GM18511 (cell line): ENCODE results near the gene SETD9.
A peak's percentile ranks its signal among the peaks of the same experiment; 100 is the strongest.

Experiments
- ATAC-seq: cut with Tn5 transposase; IDR thresholded peaks from one replicate; pipeline ENCODE4 v1.9.1; 2021; ENCODE audit warnings: mild to moderate bottlenecking, moderate library complexity; ENCODE audit not compliant: unreplicated experiment

The SETD9 gene

DNA sequence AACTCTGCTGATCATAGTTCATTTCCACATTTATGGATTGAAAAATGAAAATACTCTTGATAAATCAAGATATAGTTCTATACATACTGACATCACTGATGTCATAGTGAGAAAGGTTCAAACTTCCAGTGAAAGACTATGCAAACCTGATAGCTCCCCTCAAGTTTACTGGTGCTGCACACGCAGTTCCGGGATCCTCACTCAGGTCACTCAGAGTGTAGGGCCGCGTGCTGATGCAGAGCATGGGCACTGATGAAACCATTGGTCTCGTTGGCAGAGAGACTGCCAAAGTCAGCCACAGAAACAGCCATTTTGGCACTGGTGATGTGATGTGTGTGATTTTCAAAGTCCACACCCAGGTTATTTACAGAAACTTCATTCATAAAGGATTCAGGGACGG, 13.5 kb downstream of the SETD9 start:
- ATAC-seq = no peak

DNA sequence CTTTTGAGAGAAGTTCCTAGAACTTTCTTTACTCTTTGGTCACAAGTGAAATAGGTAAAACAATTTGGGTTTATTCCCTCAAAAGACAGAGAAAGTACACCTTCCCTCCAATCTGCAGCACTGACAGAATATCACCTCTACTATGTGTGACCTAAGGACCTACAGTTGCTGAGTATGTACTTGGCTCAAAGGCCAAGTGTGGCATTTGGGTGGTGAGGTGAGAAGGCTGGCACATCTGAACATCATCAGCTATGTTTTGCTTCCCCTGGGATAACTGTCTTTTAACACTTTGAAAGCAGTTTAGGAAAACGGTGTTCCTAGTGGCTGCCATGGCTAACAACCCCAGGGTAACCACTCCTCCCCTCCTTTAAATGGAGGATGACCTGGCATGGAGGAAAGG, 24.9 kb downstream of the SETD9 start:
- no peak for ATAC-seq

DNA sequence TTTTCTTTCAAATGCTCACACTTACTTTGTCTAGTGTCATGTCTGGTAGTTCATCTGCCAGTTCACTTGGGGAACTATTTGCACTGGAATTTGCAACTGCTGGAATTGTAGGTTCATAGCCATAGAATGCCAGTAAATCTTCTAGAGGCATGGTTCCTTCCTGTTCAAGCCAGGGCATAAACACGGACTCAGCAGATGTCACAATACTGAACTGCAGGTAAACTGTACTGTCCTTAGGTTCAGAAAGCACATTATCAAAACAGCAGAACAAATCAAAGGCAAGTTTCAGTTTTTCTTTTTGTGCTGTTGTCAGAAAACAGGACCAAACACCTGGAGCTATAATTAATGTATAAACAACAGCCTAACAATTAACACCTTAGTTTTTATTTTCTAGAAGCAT, 29.5 kb downstream of the SETD9 start:
- ATAC-seq = no peak

DNA sequence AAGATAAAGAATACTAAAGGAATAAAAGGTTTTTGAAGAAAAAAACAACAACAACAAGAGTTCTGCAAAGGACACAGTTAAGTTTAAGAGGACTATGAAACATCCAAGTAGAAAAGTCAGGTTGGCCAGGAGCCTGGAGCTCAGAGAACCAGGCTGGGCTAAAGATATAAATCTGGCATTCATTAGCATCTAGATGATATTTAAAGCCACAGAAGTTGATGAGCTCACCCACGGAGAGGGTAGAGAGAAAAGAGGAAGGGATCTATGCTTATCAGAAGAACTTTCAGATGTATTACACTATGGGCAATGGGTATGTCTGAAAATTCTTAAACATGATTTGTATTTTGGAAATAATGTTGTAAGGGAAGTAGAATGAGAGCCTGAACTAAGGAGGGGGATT, 32.6 kb downstream of the SETD9 start:
- ATAC-seq = no peak

DNA sequence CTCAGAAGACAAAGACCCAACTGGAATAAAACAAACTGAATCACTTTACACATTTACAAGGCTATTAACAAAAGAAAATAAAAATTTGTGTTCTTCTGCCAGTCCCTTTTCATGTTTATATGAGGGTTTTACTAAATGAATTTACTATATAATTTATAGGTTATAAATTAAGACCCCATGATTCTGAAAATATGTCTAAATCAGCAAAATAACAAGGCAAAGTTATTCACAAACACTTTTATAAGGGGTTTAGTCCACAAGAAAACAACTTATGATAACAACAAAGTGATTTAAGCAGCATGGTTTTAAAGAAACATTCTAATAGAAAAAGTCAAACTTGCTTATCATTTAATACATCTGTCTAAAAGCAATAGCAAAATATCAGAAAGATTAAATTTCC, 37.7 kb downstream of the SETD9 start:
- no peak for ATAC-seq

DNA sequence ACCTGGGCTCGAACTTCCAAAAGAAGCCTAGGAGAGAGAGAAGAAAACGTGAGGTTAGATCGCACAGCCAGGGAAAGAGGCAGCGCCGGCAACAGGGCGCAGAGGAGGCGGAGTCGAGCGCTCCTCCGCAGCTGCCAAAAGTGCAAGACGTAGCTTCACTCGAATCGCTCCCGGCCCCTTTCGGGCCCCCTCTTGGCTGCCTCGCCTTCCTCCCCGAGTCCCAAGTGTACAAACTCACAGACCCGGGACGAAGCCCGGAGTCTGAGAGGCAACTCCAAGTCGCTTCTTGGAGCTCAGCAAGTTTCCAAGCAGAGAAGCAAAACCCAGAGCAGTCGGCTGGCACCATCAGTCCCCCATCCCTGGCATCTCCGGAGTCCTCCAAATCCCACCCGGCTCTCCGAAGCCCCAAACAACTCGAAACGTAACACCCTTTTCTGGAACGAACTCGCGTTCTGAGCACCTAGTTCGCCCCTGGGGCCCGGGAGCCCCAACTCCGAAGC, 41.3 kb downstream of the SETD9 start:
- peak; percentile 49 for ATAC-seq

DNA sequence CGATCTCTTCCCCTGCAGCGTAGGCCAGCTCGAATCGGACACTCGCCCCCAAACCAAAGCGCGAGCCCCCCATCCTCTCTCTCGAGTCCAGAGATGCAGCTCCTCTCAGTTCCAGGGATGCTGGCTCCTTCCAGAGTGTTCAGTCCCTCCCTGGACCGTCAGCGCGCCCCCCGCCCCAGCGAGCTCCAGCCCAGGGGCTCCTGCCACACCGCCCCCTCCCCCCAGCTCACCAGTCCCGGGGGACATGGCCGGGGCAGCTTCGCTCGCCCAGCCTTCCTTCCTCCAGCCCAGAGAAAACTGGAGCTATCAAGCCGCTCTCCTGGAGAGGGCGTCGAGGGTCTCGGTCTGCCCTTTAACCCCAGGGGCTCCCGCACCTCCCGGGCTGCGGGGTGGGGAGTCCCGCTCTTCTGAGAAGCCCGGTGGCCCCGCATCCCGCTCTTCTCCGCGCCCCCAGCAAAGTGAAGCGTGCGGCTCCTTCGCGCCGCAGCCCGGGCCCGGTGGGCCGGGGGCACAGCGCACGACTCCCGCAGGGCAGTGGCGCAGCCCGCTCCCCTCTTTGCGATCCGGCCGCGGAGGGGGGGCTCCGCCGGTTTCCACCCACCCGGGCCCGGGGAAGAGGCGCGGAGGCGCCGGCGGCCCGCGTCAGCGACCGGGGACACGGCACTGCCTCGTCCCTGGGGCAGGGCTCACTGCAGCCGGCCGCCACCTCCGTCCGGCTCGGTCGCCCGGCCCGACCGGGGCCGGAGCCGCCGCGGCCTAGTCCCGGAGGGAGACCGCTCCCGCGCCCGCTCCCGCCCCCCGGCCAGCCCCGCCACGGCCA, 41.9 kb downstream of the SETD9 start:
- peak; percentile 52 for ATAC-seq

DNA sequence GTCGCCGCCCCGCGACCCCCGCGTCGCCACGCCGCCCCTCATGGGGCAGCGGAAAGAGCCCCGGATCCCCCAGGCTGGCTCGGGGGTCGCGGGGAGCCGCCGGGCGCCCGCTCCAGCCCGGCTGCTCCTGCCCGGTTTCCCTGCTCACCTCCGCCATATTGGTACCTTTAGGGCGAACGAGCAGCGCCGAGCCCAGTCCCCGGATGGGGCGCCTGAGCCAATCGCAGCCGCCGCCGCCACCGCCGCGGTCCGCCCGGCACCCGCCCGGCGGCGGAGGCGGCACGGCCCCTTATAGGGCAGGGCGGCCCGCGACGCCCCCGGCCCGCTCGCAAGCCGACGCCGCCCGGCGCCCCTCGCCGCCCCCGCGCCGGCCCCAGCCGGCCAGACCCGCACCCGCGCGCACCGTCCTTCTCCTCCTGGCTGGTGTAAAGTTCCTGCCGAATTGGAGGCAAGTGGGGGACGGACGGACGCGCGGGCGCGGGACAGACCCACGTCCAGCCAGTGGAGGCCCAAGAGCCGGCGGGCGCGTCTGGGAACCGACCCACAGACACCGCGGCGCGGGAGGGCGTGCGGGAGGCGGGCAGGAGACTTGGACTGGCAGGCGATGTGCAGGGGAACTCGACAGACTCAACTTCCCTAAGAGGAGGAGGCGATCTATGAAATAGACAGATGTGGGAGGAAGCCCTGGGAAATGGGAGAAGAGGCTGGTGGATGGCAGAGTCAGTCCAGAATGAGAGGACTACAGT, 42.7 kb downstream of the SETD9 start, which contains the start of gene MIER3:
MIER3 (minus strand) TSS at position 178 of the 746 bp plus-strand sequence; CDS start at position 157, 21 bp downstream.
- peak; percentile 92 for ATAC-seq

DNA sequence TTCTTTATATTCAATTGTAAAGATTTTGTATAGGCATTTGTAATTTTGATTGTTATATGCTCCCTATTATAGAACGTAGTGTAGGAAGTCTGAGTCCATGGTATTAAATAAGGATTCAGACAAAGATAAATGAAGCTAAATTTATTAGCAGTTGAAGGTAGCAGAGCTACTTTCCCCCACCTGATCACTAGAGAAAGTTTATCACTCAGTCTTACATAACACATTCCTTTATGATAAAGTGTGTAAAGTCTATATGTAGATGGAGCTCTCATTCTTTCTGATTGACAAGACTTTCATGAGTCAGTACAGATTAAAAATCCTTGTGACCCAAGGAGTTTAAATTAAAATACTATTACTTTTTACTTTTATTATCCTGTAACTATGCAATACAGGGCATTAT, 44.9 kb downstream of the SETD9 start:
- no peak for ATAC-seq

DNA sequence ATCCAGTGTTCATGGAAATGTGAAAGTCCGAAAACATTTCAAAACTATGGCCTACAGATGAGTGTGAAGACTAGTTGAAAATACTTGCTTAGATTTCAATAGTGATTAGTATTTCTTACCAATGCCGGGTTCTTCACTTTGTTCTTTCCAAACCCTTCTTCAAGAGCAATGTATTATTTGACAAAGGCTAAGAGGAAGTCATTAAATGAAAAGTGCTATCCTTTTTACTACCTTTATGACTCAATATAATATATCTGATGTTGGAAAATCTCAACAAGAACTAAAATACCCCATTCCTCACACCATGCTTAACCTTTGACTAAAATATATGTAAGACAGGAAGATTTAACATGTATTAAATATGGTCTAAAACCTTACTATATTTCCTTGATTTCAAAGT, 49.2 kb downstream of the SETD9 start:
- no peak for ATAC-seq

DNA sequence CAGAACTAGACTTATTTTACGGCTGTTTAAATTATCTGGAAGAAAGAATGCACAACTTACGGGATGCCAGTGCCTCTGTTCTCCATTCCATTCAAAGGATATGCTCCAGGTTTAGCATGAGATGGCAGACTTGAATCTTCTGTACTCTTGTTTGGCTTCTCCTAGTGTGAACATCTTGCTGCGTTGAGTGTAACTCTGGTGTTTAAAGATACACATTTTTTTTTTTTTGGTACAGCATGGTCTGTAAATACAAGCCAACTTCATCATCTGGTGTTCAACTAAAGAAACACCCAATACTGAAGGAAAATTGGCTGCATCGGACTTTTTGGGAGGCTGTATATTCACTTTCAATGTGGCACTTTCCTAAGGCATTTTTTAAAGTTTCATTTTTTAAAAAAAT, 49.9 kb downstream of the SETD9 start:
- ATAC-seq = no peak

DNA sequence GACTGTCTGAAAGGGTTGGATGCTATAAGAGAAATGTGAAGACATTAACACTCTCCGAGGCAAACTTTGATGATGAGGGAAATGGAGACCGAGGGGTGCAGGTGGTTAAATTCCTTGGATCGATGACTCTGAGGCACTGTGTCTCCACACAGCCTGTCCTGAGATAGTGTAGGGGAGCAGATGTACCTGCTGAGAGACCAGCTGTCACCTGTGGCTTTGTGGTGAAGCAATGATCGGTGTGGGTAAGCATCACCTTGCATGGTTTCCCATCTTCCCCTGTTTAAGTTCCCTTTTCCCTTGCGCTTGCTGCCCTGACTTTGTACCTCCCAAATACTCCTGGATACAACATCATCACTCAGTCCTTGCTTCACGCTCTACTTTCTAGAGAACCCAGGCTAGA, 52.4 kb downstream of the SETD9 start:
- ATAC-seq = no peak

DNA sequence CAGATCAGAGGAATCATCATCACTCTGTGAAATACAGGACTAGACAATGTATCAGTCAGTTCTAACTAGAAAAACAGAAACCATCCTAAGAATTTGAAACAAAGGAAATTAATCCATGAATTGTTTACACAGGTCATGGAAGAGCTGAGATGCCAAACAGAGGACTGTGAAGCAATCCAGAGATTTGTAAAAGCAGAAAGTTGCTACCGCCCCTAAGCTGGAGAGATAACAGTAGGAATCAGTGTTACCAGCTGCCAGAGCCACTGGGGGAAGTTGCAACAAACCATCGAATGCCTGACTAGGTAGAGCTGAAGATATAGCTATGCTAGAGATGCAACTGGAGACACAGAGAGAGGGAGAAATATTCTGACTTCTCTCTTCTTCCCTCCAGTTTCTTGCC, 52.9 kb downstream of the SETD9 start:
- ATAC-seq = no peak

DNA sequence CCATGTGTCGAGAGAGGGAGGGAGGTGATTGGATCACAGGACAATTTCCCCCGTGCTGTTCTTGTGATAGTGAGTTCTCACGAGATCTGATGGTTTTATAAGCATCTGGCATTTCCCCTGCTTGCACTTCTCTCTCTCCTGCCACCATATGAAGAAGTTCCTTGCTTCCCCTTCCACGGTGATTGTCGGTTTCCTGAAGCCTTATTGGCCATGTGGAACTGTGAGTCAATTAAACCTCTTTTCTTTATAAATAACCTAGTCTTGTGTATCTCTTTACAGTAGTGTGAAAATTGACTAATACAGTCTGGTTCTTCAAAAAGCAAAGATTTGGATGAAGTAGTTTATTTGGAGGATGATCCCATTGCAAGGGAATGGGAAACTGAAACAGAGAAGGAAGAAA, 53.9 kb downstream of the SETD9 start:
- no peak for ATAC-seq

DNA sequence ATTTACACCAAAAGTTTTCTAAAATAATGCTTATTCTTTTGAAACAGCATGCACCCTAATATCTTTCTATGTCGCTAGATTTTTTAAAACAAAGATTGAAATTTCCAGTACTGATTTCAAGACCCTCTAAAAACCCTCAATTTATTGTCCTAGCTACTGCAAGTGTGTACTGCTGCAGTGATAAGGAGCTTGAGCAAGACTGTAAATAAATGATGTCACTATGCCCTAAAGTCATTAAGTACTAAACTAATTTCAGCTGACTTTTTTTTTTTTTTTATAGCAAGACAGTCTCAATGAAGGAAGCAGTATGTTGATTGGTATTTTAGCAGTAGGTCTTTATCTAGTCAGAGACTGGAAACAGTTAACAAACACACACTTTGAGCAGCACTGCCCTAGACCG, 54.8 kb downstream of the SETD9 start:
- ATAC-seq = no peak
